Neural crest cell (in vitro differentiated cells): ENCODE data around the gene GPR141. TPM values are rescaled to one million over a fixed set of nuclear protein-coding genes. Genes with fewer than 3 reads are reported as not detected.

Experiments used
- DNase-seq: peaks from one replicate; pipeline ENCODE4 v3.0.0; 2021; ENCODE audit warnings: low read depth, mixed read lengths, low spot score
- H3K27ac Mint-ChIP-seq: one replicate; pipeline ENCODE4 v1.8.0; 2021; ENCODE audit warnings: mild to moderate bottlenecking, mixed read lengths; ENCODE audit not compliant: unreplicated experiment
- H3K27me3 Mint-ChIP-seq: 2 replicates; pipeline ENCODE4 v1.8.0; 2021; ENCODE audit warnings: low read depth, mild to moderate bottlenecking, mixed read lengths
- H3K36me3 Mint-ChIP-seq: 2 replicates; pipeline ENCODE4 v1.8.0; 2021; ENCODE audit warnings: low read depth, mild to moderate bottlenecking, mixed read lengths
- H3K4me1 Mint-ChIP-seq: 2 replicates; pipeline ENCODE4 v1.8.0; 2021; ENCODE audit warnings: mixed read lengths
- H3K4me3 Mint-ChIP-seq: one replicate; pipeline ENCODE4 v1.8.0; 2021; ENCODE audit warnings: mild to moderate bottlenecking, mixed read lengths
- H3K9me3 Mint-ChIP-seq: 2 replicates; pipeline ENCODE4 v1.8.0; 2021; ENCODE audit warnings: mixed read lengths
- total RNA-seq: library from RNA; stranded (reverse); gene quantifications from 2 replicates; pipeline ENCODE4 v1.2.1, GENCODE V29; 2021
- TF ChIP-seq, protein P1 (sequence below): fragments of 200-600 bp; sonication (generic); conservative IDR thresholded peaks from 2 replicates; pipeline ENCODE4 v1.5.0; 2021; ENCODE audit warnings: antibody characterized with exemption, mild to moderate bottlenecking

Gene GPR141
- total RNA-seq, 1 donor from 2014 or later: 0.26 TPM

GRCh38 chr7:37724732-37725131 lies 41.2 kb downstream of the GPR141 start:
- DNase-seq: no peak
- Mint-ChIP-seq H3K4me3 (no peak overlapping the region), H3K4me1 (no peaks in the 10 kb centered on the region), H3K9me3 (no peaks in the 10 kb centered on the region), H3K36me3 (no peaks in the 10 kb centered on the region), H3K27me3 (no peaks in the 10 kb centered on the region), H3K27ac (no peak overlapping the region)
- TF ChIP-seq, protein P1, sequence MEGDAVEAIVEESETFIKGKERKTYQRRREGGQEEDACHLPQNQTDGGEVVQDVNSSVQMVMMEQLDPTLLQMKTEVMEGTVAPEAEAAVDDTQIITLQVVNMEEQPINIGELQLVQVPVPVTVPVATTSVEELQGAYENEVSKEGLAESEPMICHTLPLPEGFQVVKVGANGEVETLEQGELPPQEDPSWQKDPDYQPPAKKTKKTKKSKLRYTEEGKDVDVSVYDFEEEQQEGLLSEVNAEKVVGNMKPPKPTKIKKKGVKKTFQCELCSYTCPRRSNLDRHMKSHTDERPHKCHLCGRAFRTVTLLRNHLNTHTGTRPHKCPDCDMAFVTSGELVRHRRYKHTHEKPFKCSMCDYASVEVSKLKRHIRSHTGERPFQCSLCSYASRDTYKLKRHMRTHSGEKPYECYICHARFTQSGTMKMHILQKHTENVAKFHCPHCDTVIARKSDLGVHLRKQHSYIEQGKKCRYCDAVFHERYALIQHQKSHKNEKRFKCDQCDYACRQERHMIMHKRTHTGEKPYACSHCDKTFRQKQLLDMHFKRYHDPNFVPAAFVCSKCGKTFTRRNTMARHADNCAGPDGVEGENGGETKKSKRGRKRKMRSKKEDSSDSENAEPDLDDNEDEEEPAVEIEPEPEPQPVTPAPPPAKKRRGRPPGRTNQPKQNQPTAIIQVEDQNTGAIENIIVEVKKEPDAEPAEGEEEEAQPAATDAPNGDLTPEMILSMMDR: no peak

DNA sequence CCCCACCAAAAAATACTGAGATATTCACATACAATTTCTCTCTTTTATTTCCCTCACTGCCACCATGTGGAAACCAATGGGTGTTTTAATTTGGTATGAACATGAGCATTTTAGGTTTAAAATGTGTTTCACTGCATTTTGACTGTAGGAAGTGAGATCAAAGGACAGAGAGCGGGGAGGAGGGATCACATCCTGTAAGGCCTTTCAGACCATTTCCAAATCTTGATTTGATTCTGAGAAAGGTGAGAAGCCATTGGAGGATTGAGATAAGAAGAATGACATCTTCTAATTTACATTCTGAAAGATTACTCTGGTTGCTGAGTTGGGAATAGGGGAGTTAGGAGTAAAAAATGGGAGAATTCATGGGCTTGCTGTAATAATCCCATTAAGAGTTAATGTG lies 42.5 kb downstream of the GPR141 start:
- no peak for DNase-seq
- Mint-ChIP-seq H3K27ac (no peak overlapping the region), H3K36me3 (no peaks in the 10 kb centered on the region), H3K4me3 (no peak overlapping the region), H3K9me3 (no peaks in the 10 kb centered on the region), H3K27me3 (no peaks in the 10 kb centered on the region), H3K4me1 (no peaks in the 10 kb centered on the region)
- TF ChIP-seq, protein P1: no peak

DNA sequence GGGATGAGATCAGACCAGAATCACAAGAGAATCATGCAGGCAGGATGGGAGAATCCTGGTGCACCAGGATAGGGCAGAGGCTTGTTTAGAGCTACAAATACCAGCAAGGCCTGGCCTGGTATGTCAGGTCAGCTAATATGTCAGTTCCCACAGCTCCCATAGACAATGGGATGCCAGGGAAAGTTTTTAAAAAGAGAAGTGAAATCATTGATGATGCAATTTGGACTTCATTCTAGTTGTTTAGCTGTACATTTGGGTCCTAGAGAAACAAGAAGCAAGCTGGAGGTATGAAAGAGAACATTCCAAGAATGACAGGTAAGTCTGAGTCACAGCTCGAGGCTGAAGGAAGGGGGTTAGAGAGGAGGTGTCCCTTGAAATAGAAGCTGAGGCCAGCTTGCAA lies 45.2 kb downstream of the GPR141 start:
- Mint-ChIP-seq H3K4me3 (no peak overlapping the region), H3K27ac (no peak overlapping the region), H3K27me3 (no peaks in the 10 kb centered on the region), H3K36me3 (no peaks in the 10 kb centered on the region), H3K9me3 (no peaks in the 10 kb centered on the region), H3K4me1 (no peaks in the 10 kb centered on the region)
- no peak for DNase-seq
- TF ChIP-seq, protein P1: no peak

DNA sequence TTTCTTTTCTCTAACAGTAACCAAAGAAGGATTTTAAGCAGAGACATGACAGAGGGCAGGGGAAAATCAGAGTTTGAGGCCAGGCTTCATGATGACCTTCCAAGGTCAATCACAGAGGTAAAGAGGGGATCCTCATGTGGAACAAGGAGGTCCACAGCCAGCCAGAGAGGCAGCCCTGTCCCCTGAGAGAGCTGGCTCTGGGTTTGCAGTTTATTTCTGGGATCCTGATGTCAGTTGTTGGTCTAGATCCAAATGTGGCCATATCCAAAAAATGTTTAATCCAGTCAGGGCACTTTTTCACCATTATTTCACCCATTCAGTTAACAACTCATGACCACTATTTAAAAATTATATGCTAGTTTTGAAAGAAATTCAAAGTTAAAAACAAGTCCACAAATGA lies 45.6 kb downstream of the GPR141 start:
- H3K9me3 Mint-ChIP-seq: no peaks in the 10 kb centered on the region
- H3K27me3 Mint-ChIP-seq: no peaks in the 10 kb centered on the region
- H3K27ac Mint-ChIP-seq: no peak overlapping the region
- no peak overlapping the region for H3K4me3 Mint-ChIP-seq
- TF ChIP-seq, protein P1: no peak
- H3K36me3 Mint-ChIP-seq: no peaks in the 10 kb centered on the region
- H3K4me1 Mint-ChIP-seq: no peaks in the 10 kb centered on the region
- DNase-seq: no peak

DNA sequence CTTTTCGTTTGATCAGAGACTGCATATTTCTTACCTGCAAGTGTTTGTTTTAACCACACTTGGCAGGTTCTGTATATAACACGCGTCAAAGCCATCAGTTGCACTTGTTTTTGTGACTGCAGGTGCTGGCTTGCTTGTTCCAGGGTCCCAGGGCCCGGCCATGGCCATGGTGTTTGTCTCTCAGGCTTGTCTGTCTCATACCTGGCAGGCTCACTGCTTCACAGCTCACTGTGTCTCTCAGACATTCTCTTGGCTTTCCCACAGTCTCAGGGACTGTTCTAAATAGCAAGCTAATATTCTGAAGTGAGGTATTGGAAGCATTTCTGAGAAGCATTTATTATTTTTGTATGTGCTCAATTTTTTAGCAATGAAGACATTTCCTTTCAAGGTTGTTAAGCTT lies 46.9 kb downstream of the GPR141 start:
- TF ChIP-seq, protein P1: no peak
- no peak overlapping the region for H3K4me3 Mint-ChIP-seq
- no peak overlapping the region for H3K27ac Mint-ChIP-seq
- H3K36me3 Mint-ChIP-seq: no peaks in the 10 kb centered on the region
- no peak for DNase-seq
- H3K27me3 Mint-ChIP-seq: no peaks in the 10 kb centered on the region
- H3K9me3 Mint-ChIP-seq: no peaks in the 10 kb centered on the region
- no peaks in the 10 kb centered on the region for H3K4me1 Mint-ChIP-seq

DNA sequence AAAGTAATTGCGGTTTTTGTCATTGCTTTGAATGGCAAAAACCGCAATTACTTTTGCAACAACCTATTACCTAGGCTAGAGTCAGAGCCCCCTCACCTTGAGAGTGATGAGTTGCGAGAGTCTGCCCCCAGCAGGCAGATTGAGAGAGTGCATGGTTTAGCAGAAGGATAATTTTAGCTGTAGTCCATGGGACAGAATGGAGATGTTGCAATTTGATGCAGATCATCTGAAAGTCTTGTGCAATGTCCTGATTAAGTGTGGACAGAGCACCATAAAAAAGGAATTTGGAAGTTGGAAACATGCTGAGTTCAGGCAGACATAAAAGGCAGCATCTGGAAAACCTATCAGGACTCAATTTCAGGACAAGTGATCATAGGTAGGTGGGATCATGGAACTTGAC lies 48.7 kb downstream of the GPR141 start:
- Mint-ChIP-seq H3K27ac (no peak overlapping the region), H3K9me3 (no peaks in the 10 kb centered on the region), H3K27me3 (no peaks in the 10 kb centered on the region), H3K36me3 (no peaks in the 10 kb centered on the region), H3K4me3 (no peak overlapping the region), H3K4me1 (no peaks in the 10 kb centered on the region)
- DNase-seq: peak; percentile 6
- TF ChIP-seq, protein P1: peak; percentile 60
